GM23338 (cell line): Measurements from ENCODE around the gene CRKL.

ENCODE experiments used
- CREB1 ChIP-seq: fragments of 250-450 bp; sonication (Bioruptor Pico); IDR thresholded peaks from 2 replicates; pipeline ENCODE4 v1.5.0; 2020; ENCODE audit warnings: low read depth, mild to moderate bottlenecking, moderate library complexity
- CTCF ChIP-seq, 2 experiments: fragments of 200-600 bp in 1 of 2; sonication (generic) in 1 of 2; conservative IDR thresholded peaks; 2 replicates each; pipeline versions ENCODE4 v1.5.1 to v1.6.1; 2016 to 2017; ENCODE audit warnings: antibody characterized with exemption in 2 of 2, low read depth in 2 of 2, mild to moderate bottlenecking in 2 of 2, moderate library complexity in 1 of 2
- EZH2 ChIP-seq: fragments of 200-600 bp; sonication (generic); IDR thresholded peaks from one replicate; pipeline ENCODE4 v1.8.0; 2017; ENCODE audit warnings: antibody characterized with exemption, mild to moderate bottlenecking, low read depth; ENCODE audit not compliant: unreplicated experiment
- EZH2phosphoT487 ChIP-seq: fragments of 200-600 bp; sonication (generic); IDR thresholded peaks from one replicate; pipeline ENCODE4 v1.8.1; 2018; ENCODE audit warnings: antibody characterized with exemption; ENCODE audit not compliant: unreplicated experiment
- POLR2AphosphoS5 ChIP-seq: IDR thresholded peaks from 2 replicates; pipeline ENCODE4 v1.6.1; 2016; ENCODE audit warnings: antibody characterized with exemption, low read depth
- REST ChIP-seq: IDR thresholded peaks from one replicate; pipeline ENCODE4 v1.6.1; 2018; ENCODE audit warnings: antibody characterized with exemption; ENCODE audit not compliant: unreplicated experiment
- STAT1 ChIP-seq: IDR thresholded peaks from one replicate; pipeline ENCODE4 v1.6.1; 2016; ENCODE audit warnings: antibody characterized with exemption; ENCODE audit not compliant: unreplicated experiment
- ZNF114 ChIP-seq: fragments of 250-450 bp; sonication (Bioruptor Pico); IDR thresholded peaks from 2 replicates; pipeline ENCODE4 v1.5.0; 2020; ENCODE audit warnings: mild to moderate bottlenecking, moderate library complexity
- ZNF331 ChIP-seq: fragments of 250-450 bp; sonication (Bioruptor Pico); IDR thresholded peaks from 2 replicates; pipeline ENCODE4 v1.5.0; 2020; ENCODE audit warnings: low read depth, mild to moderate bottlenecking, moderate library complexity

GRCh38 chr22:20926243-20926642, 9.0 kb downstream of the CRKL start:
- TF ChIP-seq CTCF (conservative IDR thresholded peaks at IDR 0.05; ENCODE audit: low read depth in 2 of 2) (no peak), ZNF114 (CRISPR knock-in tag) (no peak), EZH2phosphoT487 (no peak), STAT1 (no peak), EZH2 (no peak), ZNF331 (no peak), REST (no peak), POLR2AphosphoS5 (no peak), CREB1 (CRISPR knock-in tag) (no peak)
